GM18870 (cell line): ENCODE measurements around the gene HESX1.

Experiments used
- ATAC-seq: cut with Tn5 transposase; IDR thresholded peaks from one replicate; pipeline ENCODE4 v1.9.1; 2021; ENCODE audit warnings: moderate library complexity; ENCODE audit not compliant: unreplicated experiment

The HESX1 gene

GRCh38 chr3:57169108-57169507 is 30.7 kb downstream of the HESX1 start:
- no peak for ATAC-seq

- no peak for ATAC-seq
Measured at GRCh38 chr3:57168151-57168550, 31.6 kb downstream of the HESX1 start.

GRCh38 chr3:57166660-57167059 is 33.1 kb downstream of the HESX1 start:
- no peak for ATAC-seq

- no peak for ATAC-seq
Measured at GRCh38 chr3:57165641-57166040, 34.1 kb downstream of the HESX1 start.

- no peak for ATAC-seq
Measured at GRCh38 chr3:57164657-57165573, 34.9 kb downstream of the HESX1 start, which contains the start of gene IL17RD. IL17RD (minus strand) TSS chr3:57165353; CDS start chr3:57165286, 67 bp downstream.

GRCh38 chr3:57164217-57164656 is 35.5 kb downstream of the HESX1 start:
- ATAC-seq: no peak

- no peak for ATAC-seq
Measured at GRCh38 chr3:57163751-57164150, 36.0 kb downstream of the HESX1 start.

- no peak for ATAC-seq
Measured at GRCh38 chr3:57161915-57162314, 37.9 kb downstream of the HESX1 start.

- ATAC-seq: no peak
Measured at GRCh38 chr3:57160765-57161538, 38.8 kb downstream of the HESX1 start.

GRCh38 chr3:57160076-57160764 is 39.6 kb downstream of the HESX1 start:
- no peak for ATAC-seq

- no peak for ATAC-seq
Measured at GRCh38 chr3:57158813-57159738, 40.7 kb downstream of the HESX1 start.

- no peak for ATAC-seq
Measured at GRCh38 chr3:57158325-57158724, 41.5 kb downstream of the HESX1 start.

GRCh38 chr3:57157545-57157944 is 42.2 kb downstream of the HESX1 start:
- no peak for ATAC-seq

GRCh38 chr3:57155310-57155643 is 44.5 kb downstream of the HESX1 start:
- no peak for ATAC-seq

GRCh38 chr3:57154470-57155309 is 45.1 kb downstream of the HESX1 start:
- ATAC-seq: no peak

GRCh38 chr3:57152151-57153143 is 47.3 kb downstream of the HESX1 start:
- no peak for ATAC-seq

GRCh38 chr3:57151749-57152148 is 48.0 kb downstream of the HESX1 start:
- no peak for ATAC-seq

- ATAC-seq: no peak
Measured at GRCh38 chr3:57151021-57151449, 48.7 kb downstream of the HESX1 start.
